ENCODE measurements around the gene CACNA1B. TPM values are rescaled to one million over a fixed set of nuclear protein-coding genes. Genes with fewer than 3 reads are reported as not detected.

The CACNA1B gene
- polyA plus RNA-seq, 1 of the 3 experiments (the other 2 are of a cell fraction) = 0.03 TPM

GRCh38 chr9:137920753-137921152 is 43.2 kb downstream of the CACNA1B start:
- Histone ChIP-seq H3K9me2 (no peaks in the 10 kb centered on the region), H3K4me1 (ENCODE audit: control insufficient read depth in 1 of 2, insufficient read depth in 2 of 2, low read depth in 1 of 2, low read length in 1 of 2) (no peaks in the 10 kb centered on the region; a peak in 1 of 4 replicates), H3K4me2 (no peak overlapping the region), H3K79me2 (ENCODE audit: insufficient read depth) (no peaks in the 10 kb centered on the region), H3K36me3 (replicated peaks in 1 of 2; ENCODE audit: control insufficient read depth in 1 of 2, insufficient read depth in 2 of 2, low read length in 1 of 2) (no peaks in the 10 kb centered on the region), H3F3A (replicated peaks; ENCODE audit: insufficient read depth) (no peaks in the 10 kb centered on the region), H4K20me1 (ENCODE audit: insufficient read depth) (no peaks in the 10 kb centered on the region), H3K9me3 (no peaks in the 10 kb centered on the region), H2AFZ (ENCODE audit: low read depth) (no peak overlapping the region), H3K9ac (no peak overlapping the region), H3K27me3 (ENCODE audit: insufficient read depth) (no peaks in the 10 kb centered on the region), H3K27ac (ENCODE audit: low read depth in 2 of 2, low read length in 1 of 2) (no peak overlapping the region), H3K4me3 (ENCODE audit: low read depth in 2 of 2, low read length in 1 of 2) (no peak overlapping the region)
- POLR2A ChIA-PET = no interaction called here
- no peak for DNase-seq
- TF ChIP-seq, protein P1, sequence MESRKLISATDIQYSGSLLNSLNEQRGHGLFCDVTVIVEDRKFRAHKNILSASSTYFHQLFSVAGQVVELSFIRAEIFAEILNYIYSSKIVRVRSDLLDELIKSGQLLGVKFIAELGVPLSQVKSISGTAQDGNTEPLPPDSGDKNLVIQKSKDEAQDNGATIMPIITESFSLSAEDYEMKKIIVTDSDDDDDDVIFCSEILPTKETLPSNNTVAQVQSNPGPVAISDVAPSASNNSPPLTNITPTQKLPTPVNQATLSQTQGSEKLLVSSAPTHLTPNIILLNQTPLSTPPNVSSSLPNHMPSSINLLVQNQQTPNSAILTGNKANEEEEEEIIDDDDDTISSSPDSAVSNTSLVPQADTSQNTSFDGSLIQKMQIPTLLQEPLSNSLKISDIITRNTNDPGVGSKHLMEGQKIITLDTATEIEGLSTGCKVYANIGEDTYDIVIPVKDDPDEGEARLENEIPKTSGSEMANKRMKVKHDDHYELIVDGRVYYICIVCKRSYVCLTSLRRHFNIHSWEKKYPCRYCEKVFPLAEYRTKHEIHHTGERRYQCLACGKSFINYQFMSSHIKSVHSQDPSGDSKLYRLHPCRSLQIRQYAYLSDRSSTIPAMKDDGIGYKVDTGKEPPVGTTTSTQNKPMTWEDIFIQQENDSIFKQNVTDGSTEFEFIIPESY (IDR thresholded peaks at IDR 0.05; ENCODE audit: borderline replicate concordance, low read depth) = no peak
- CTCF ChIA-PET = no interaction called here
- 29% methylated on average over 4 of the region's 4 CpGs for WGBS (ENCODE audit: low lambda C conversion rate)

DNA sequence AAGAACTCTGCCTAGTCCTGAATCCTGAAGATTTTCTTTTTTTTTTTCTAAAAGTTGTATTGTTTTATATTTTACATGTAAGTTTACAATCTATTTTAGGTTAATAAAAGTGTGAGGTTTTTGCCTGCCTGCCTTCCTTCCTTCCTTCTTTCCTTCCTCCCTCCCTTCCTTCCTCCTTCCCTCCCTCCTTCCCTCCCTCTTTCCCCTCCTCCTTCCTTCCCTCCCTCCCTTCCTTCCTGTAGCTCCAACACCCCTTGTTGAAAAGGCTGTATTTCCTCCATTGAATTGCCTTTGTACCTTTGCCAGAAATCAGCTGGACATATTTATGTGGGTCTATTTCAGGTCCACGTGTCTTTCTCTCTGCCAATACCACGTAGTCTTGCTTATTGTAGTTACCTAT is 46.6 kb downstream of the CACNA1B start:
- Histone ChIP-seq H3K27me3 (ENCODE audit: insufficient read depth) (no peaks in the 10 kb centered on the region), H3K79me2 (ENCODE audit: insufficient read depth) (no peaks in the 10 kb centered on the region), H3F3A (replicated peaks; ENCODE audit: insufficient read depth) (no peaks in the 10 kb centered on the region), H3K9ac (no peak overlapping the region), H2AFZ (ENCODE audit: low read depth) (no peak overlapping the region), H4K20me1 (ENCODE audit: insufficient read depth) (no peaks in the 10 kb centered on the region), H3K27ac (ENCODE audit: low read depth in 2 of 2, low read length in 1 of 2) (no peak overlapping the region), H3K4me1 (ENCODE audit: control insufficient read depth in 1 of 2, insufficient read depth in 2 of 2, low read depth in 1 of 2, low read length in 1 of 2) (no peaks in the 10 kb centered on the region; a peak in 1 of 4 replicates), H3K4me3 (ENCODE audit: low read depth in 2 of 2, low read length in 1 of 2) (no peak overlapping the region), H3K4me2 (no peak overlapping the region), H3K9me2 (no peaks in the 10 kb centered on the region), H3K36me3 (replicated peaks in 1 of 2; ENCODE audit: control insufficient read depth in 1 of 2, insufficient read depth in 2 of 2, low read length in 1 of 2) (no peaks in the 10 kb centered on the region), H3K9me3 (no peaks in the 10 kb centered on the region; the same call in 1 of the 2 replicates)
- TF ChIP-seq, protein P2, sequence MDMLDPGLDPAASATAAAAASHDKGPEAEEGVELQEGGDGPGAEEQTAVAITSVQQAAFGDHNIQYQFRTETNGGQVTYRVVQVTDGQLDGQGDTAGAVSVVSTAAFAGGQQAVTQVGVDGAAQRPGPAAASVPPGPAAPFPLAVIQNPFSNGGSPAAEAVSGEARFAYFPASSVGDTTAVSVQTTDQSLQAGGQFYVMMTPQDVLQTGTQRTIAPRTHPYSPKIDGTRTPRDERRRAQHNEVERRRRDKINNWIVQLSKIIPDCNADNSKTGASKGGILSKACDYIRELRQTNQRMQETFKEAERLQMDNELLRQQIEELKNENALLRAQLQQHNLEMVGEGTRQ (IDR thresholded peaks at IDR 0.05; ENCODE audit: borderline replicate concordance, low read depth, low read length) = no peak
- TF ChIP-seq MEF2A (IDR thresholded peaks at IDR 0.05; ENCODE audit: borderline replicate concordance, low read depth) (no peak), MAX (IDR thresholded peaks at IDR 0.05; ENCODE audit: low read depth) (no peak)
- POLR2A ChIA-PET = no interaction called here
- DNase-seq = no peak
- WGBS (ENCODE audit: low lambda C conversion rate) = 9% methylated on average over 2 of the region's 2 CpGs
- CTCF ChIA-PET = no interaction called here

GRCh38 chr9:137924761-137925369 is 47.3 kb downstream of the CACNA1B start:
- no peak overlapping the region for H3K4me2 ChIP-seq
- H3K9ac ChIP-seq = no peak overlapping the region
- WGBS (ENCODE audit: low lambda C conversion rate) = 50% methylated on average over 7 of the region's 9 CpGs
- H3F3A ChIP-seq (replicated peaks; ENCODE audit: insufficient read depth) = no peaks in the 10 kb centered on the region
- no peaks in the 10 kb centered on the region for H3K79me2 ChIP-seq (ENCODE audit: insufficient read depth)
- no peaks in the 10 kb centered on the region for H3K27me3 ChIP-seq (ENCODE audit: insufficient read depth)
- no peaks in the 10 kb centered on the region; the same call in 1 of the 2 replicates for H3K9me3 ChIP-seq
- no peaks in the 10 kb centered on the region; a peak in 1 of 4 replicates for H3K4me1 ChIP-seq (ENCODE audit: control insufficient read depth in 1 of 2, insufficient read depth in 2 of 2, low read depth in 1 of 2, low read length in 1 of 2)
- POLR2A ChIA-PET = no interaction called here
- H2AFZ ChIP-seq (ENCODE audit: low read depth) = no peak overlapping the region
- H3K4me3 ChIP-seq (ENCODE audit: low read depth in 2 of 2, low read length in 1 of 2) = no peak overlapping the region
- CTCF ChIA-PET = no interaction called here
- no peaks in the 10 kb centered on the region for H3K36me3 ChIP-seq (replicated peaks in 1 of 2; ENCODE audit: control insufficient read depth in 1 of 2, insufficient read depth in 2 of 2, low read length in 1 of 2)
- no peaks in the 10 kb centered on the region for H4K20me1 ChIP-seq (ENCODE audit: insufficient read depth)
- no peak overlapping the region for H3K27ac ChIP-seq (ENCODE audit: low read depth in 2 of 2, low read length in 1 of 2)
- peak; percentile 31 for DNase-seq
- H3K9me2 ChIP-seq = no peaks in the 10 kb centered on the region
- TF ChIP-seq, protein P2 (IDR thresholded peaks at IDR 0.05; ENCODE audit: borderline replicate concordance, low read depth, low read length) = no peak
- no peak for TF ChIP-seq TEAD4 (IDR thresholded peaks at IDR 0.05; ENCODE audit: borderline replicate concordance, insufficient read depth)
- TF ChIP-seq RCOR1 (IDR thresholded peaks at IDR 0.05; ENCODE audit: low read length) = no peak
- TF ChIP-seq CHD2 (IDR thresholded peaks at IDR 0.05; ENCODE audit: low read length, partially characterized antibody) = no peak
- TF ChIP-seq MEF2A (IDR thresholded peaks at IDR 0.05; ENCODE audit: borderline replicate concordance, low read depth) = no peak
- TF ChIP-seq, protein P1 (IDR thresholded peaks at IDR 0.05; ENCODE audit: borderline replicate concordance, low read depth) = no peak
- TF ChIP-seq SMC3 (IDR thresholded peaks at IDR 0.05; ENCODE audit: low read depth, low read length) = no peak

All from SK-N-SH (cell line).